ENCODE results near the gene CNKSR3. TPM values are rescaled to one million over a fixed set of nuclear protein-coding genes. Genes with fewer than 3 reads are reported as not detected.

CNKSR3 gene
- polyA plus RNA-seq, 1 of the 3 experiments (the other 2 are of a cell fraction) = 1.6 TPM

GRCh38 chr6:154512201-154512600, 1.7 kb upstream of the CNKSR3 start:
- no peak overlapping the region for H3K4me3 ChIP-seq (ENCODE audit: low read depth in 2 of 2, low read length in 1 of 2)
- H3K4me2 ChIP-seq = no peak overlapping the region
- peaks cover 6% of the 10 kb centered on the region for H3F3A ChIP-seq (replicated peaks; ENCODE audit: insufficient read depth)
- H3K27me3 ChIP-seq (ENCODE audit: insufficient read depth) = no peaks in the 10 kb centered on the region
- DNase-seq = no peak
- POLR2A ChIA-PET = no interaction called here
- 95% methylated on average over 1 of the region's 1 CpG for WGBS (ENCODE audit: low lambda C conversion rate)
- H4K20me1 ChIP-seq (ENCODE audit: insufficient read depth) = peaks cover 4% of the 10 kb centered on the region; the same call in 1 of the 2 replicates
- H3K9me2 ChIP-seq = no peaks in the 10 kb centered on the region
- no peak overlapping the region for H3K27ac ChIP-seq (ENCODE audit: low read depth in 2 of 2, low read length in 1 of 2)
- CTCF ChIA-PET = interaction anchor here (1.2 to 2.3 kb wide), 2 partner anchors 11 to 57 kb away, joined by 3 to 8 read pairs; no protein-coding TSS in a partner anchor
- peaks cover 12% of the 10 kb centered on the region for H3K79me2 ChIP-seq (ENCODE audit: insufficient read depth)
- H3K9ac ChIP-seq = no peak overlapping the region
- no peak for TF ChIP-seq RXRA (IDR thresholded peaks at IDR 0.05; ENCODE audit: borderline replicate concordance, low read depth)
- no peak for TF ChIP-seq NRF1 (IDR thresholded peaks at IDR 0.05; ENCODE audit: low read depth, low read length)
- TF ChIP-seq TCF12 (IDR thresholded peaks at IDR 0.05) = no peak
- TF ChIP-seq MEF2A (IDR thresholded peaks at IDR 0.05; ENCODE audit: borderline replicate concordance, low read depth) = no peak
- TF ChIP-seq PBX3 (IDR thresholded peaks at IDR 0.05) = no peak
- no peak for TF ChIP-seq USF2 (IDR thresholded peaks at IDR 0.05; ENCODE audit: borderline replicate concordance, low read depth, low read length)
- TF ChIP-seq SIN3A (IDR thresholded peaks at IDR 0.05; ENCODE audit: borderline replicate concordance, low read depth, low read length) = no peak
- no peak for TF ChIP-seq GATA2 (CRISPR knock-in tag; IDR thresholded peaks at IDR 0.05)
- no peak for TF ChIP-seq USF1 (IDR thresholded peaks at IDR 0.05; ENCODE audit: borderline replicate concordance, low read depth)
- no peak for TF ChIP-seq TEAD4 (IDR thresholded peaks at IDR 0.05; ENCODE audit: borderline replicate concordance, insufficient read depth)
- TF ChIP-seq ZBTB33 (IDR thresholded peaks at IDR 0.05; ENCODE audit: borderline replicate concordance, low read depth) = no peak
- no peak for TF ChIP-seq MAX (IDR thresholded peaks at IDR 0.05; ENCODE audit: low read depth)
- no peak for TF ChIP-seq FOXM1 (IDR thresholded peaks at IDR 0.05; ENCODE audit: low read depth)
- no peak for TF ChIP-seq RAD21 (IDR thresholded peaks at IDR 0.05; ENCODE audit: low read length)
- no peak overlapping the region for H2AFZ ChIP-seq (ENCODE audit: low read depth)
- H3K4me1 ChIP-seq (ENCODE audit: control insufficient read depth in 1 of 2, insufficient read depth in 2 of 2, low read depth in 1 of 2, low read length in 1 of 2) = peaks cover 14 to 15% of the 10 kb centered on the region in 2 experiments; a peak in 3 of 4 replicates
- no peaks in the 10 kb centered on the region for H3K36me3 ChIP-seq (replicated peaks in 1 of 2; ENCODE audit: control insufficient read depth in 1 of 2, insufficient read depth in 2 of 2, low read length in 1 of 2)
- no peaks in the 10 kb centered on the region for H3K9me3 ChIP-seq
